Measurements from ENCODE around the gene ANK3.

ANK3 gene

GRCh38 chr10:60343254-60343653 lies 46.4 kb downstream of the ANK3 start:
- no peak for DNase-seq (ENCODE audit: low read depth)

GRCh38 chr10:60341969-60342368 lies 47.7 kb downstream of the ANK3 start:
- DNase-seq (ENCODE audit: low read depth), result no peak

- no peak for DNase-seq (ENCODE audit: low read depth)
Measured at GRCh38 chr10:60340973-60341372, 48.7 kb downstream of the ANK3 start.

- DNase-seq (ENCODE audit: low read depth), result no peak
Measured at GRCh38 chr10:60339757-60340156, 49.9 kb downstream of the ANK3 start.

GRCh38 chr10:60338786-60339185 lies 50.9 kb downstream of the ANK3 start:
- no peak for DNase-seq (ENCODE audit: low read depth)

- DNase-seq (ENCODE audit: low read depth), result no peak
Measured at GRCh38 chr10:60338002-60338564, 51.6 kb downstream of the ANK3 start.

- no peak for DNase-seq (ENCODE audit: low read depth)
Measured at GRCh38 chr10:60336901-60337630, 52.6 kb downstream of the ANK3 start.

GRCh38 chr10:60335708-60336107 lies 54.0 kb downstream of the ANK3 start:
- DNase-seq (ENCODE audit: low read depth), result no peak

GRCh38 chr10:60334991-60335390 lies 54.7 kb downstream of the ANK3 start:
- no peak for DNase-seq (ENCODE audit: low read depth)

GRCh38 chr10:60332371-60332770 lies 57.3 kb downstream of the ANK3 start:
- DNase-seq (ENCODE audit: low read depth), result no peak

GRCh38 chr10:60331886-60332285 lies 57.8 kb downstream of the ANK3 start:
- DNase-seq (ENCODE audit: low read depth), result no peak

GRCh38 chr10:60323162-60323561 lies 66.5 kb downstream of the ANK3 start:
- no peak for DNase-seq (ENCODE audit: low read depth)

GRCh38 chr10:60320666-60321065 lies 69.0 kb downstream of the ANK3 start:
- DNase-seq (ENCODE audit: low read depth), result no peak

GRCh38 chr10:60316029-60316428 lies 73.6 kb downstream of the ANK3 start:
- DNase-seq (ENCODE audit: low read depth), result no peak

GRCh38 chr10:60315311-60315710 lies 74.4 kb downstream of the ANK3 start:
- DNase-seq (ENCODE audit: low read depth), result no peak

- no peak for DNase-seq (ENCODE audit: low read depth)
Measured at GRCh38 chr10:60314069-60314940, 75.4 kb downstream of the ANK3 start.

- no peak for DNase-seq (ENCODE audit: low read depth)
Measured at GRCh38 chr10:60313589-60313952, 76.1 kb downstream of the ANK3 start.

- no peak for DNase-seq (ENCODE audit: low read depth)
Measured at GRCh38 chr10:60312818-60313588, 76.7 kb downstream of the ANK3 start.

- DNase-seq (ENCODE audit: low read depth), result no peak
Measured at GRCh38 chr10:60311821-60312220, 77.9 kb downstream of the ANK3 start.

- DNase-seq (ENCODE audit: low read depth), result no peak
Measured at GRCh38 chr10:60310740-60311139, 78.9 kb downstream of the ANK3 start.

GRCh38 chr10:60309891-60310290 lies 79.8 kb downstream of the ANK3 start:
- no peak for DNase-seq (ENCODE audit: low read depth)

- DNase-seq (ENCODE audit: low read depth), result no peak
Measured at GRCh38 chr10:60309371-60309770, 80.3 kb downstream of the ANK3 start.

Data from stimulated activated CD8-positive, alpha-beta memory T cell treated with anti-CD3 and anti-CD28 coated beads, Interleukin-15, amount 100 ng/mL, for 24 hours (primary cell).